H4 (cell line): ENCODE measurements around the gene PPP4R4. TPM values are rescaled to one million over a fixed set of nuclear protein-coding genes. Genes with fewer than 3 reads are reported as not detected.
"Not testable (repeated sequence)": the region's sequence is repeated elsewhere in the genome, so short reads cannot be mapped to it uniquely, and the experiment has no call there.

ENCODE experiments used
- DNase-seq: peaks from one replicate; pipeline ENCODE4 v3.0.0-alpha.2; 2015; ENCODE audit warnings: low spot score
- total RNA-seq: library from RNA; depleted of rRNA; stranded (reverse); fragments of >200 nt; shearing (Covaris generic); gene quantifications from 2 replicates; pipeline ENCODE4 v1.2.3, GENCODE V29; 2014

PPP4R4 gene
- total RNA-seq, 1 experiment from 2014 or later: 3.8 TPM

DNA sequence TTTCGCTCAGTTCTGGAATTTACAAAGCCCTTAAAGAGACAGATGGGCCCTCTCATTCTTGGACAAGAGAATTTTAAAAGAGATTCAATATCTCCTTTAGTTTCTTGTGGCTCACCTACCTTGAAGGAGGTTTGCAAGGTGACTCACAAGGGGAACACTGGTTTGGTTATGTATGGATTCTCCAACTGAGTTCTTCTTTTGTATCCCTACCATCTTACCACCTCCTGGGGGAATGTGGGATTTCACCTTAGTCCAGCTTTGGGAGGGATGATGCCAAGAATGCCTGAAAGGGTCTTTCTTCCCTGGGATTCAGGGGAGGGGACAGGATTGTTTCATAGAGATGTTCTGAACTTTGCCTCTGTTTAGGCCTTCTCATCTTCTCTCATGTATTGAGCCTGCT, 3.7 kb downstream of the PPP4R4 start:
- no peak for DNase-seq

- DNase-seq: no peak
These were observed 5.1 kb downstream of the PPP4R4 start for GRCh38 chr14:94179244-94179643.

- peak; percentile 52 for DNase-seq
These were observed 6.6 kb downstream of the PPP4R4 start for GRCh38 chr14:94180655-94181271.

DNA sequence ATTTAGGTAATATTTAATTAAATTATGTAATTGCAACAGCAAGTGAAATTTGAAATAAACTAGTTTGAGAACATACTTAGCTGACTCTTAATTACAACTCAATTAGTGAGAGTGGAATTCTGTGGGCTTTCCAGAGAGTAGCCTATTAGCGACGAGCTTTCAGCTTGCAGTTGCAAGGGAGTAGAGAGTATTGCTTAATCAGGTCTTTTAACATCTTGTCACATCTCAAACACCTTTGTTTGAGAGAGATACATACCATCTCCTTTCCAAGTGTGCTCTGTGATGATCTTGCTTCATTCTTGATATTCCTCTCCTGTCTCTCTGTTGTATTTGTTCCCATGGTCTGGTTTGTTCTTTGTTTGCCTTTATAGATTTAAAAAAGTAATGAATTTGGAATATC, 7.7 kb downstream of the PPP4R4 start:
- no peak for DNase-seq

- DNase-seq: no peak
These were observed 18.4 kb downstream of the PPP4R4 start for GRCh38 chr14:94192536-94192935.

DNA sequence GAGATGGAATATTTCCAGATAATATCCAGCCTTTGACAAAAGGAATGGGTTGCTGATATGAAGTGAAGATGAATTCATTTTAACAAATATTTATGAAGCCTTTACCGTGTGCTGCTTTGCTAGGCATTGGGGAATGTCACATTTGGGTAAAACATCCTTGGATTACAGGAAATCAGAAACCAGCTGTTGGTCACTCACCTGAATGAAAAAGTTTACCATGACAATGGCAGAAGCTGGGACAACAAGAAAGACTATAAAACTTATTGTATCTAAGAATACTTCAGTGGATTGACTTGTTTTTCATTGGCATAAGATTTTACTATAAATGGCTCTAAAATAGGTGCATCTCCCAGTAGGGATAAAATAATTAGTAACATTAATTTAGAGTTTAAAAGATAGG, 19.7 kb downstream of the PPP4R4 start:
- no peak for DNase-seq

DNA sequence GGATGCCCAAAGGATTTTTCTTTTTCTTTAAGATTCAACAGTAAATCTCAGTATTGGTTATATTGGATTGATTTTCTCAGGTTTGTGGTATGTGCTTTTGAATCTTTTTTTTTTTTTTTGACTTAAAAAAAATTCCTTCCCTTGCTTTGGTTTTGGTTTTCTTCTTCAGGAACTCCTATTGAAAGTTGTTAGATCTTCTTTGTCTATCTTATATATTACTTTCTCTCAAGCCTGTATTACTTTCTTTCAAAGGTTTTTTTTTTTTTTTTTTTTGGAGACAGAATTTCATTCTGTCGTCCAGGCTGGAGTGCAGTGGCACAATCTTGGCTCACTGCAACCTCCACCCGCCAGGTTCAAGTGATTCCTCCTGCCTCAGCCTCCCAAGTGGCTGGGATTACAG, 21.9 kb downstream of the PPP4R4 start:
- no peak for DNase-seq

GRCh38 chr14:94203473-94204210, 29.5 kb downstream of the PPP4R4 start:
- DNase-seq: no peak

- DNase-seq: peak; percentile 6
These were observed 38.9 kb downstream of the PPP4R4 start for GRCh38 chr14:94213021-94213420.

DNA sequence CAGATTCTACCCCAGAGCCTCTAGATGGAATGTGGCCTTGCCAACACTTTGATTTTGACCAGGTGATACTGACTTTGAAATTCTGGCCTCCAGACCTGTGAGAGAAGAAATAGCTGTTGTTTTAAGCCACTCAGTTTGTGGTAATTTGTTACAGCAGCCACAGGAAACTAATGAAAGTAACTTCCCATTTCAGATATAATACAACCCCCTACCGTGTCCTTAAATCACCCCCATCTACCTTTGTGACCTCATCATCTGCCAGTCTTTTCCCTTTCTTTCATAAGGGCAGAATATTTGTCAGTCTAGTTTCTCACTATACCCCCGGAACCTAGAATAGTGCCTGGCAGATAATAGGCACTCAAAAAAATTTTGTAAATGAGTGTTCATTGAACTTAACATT, 39.6 kb downstream of the PPP4R4 start:
- no peak for DNase-seq

- DNase-seq: no peak
These were observed 43.0 kb downstream of the PPP4R4 start for GRCh38 chr14:94217116-94217515.

- DNase-seq: not testable (repeated sequence)
These were observed 44.2 kb downstream of the PPP4R4 start for GRCh38 chr14:94218198-94218886.

DNA sequence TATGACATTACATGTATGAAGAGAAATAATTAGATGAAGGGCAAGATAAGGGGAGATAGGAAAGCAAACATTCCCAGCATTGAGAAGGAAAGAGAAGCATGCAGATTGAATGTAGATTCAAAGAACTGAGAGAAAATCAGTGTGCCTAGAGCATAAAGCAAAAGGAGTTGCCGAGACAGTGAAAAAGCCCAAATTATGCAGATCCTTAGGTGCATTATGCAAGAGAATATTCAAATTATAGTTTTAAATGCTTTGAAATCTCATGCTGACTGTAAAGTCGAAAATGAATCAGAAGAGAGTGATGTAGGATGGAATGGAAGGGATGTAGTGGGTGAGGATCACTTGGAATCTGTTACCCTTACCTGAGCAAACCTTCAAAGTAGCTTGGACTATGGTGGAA, 49.9 kb downstream of the PPP4R4 start:
- DNase-seq: no peak

DNA sequence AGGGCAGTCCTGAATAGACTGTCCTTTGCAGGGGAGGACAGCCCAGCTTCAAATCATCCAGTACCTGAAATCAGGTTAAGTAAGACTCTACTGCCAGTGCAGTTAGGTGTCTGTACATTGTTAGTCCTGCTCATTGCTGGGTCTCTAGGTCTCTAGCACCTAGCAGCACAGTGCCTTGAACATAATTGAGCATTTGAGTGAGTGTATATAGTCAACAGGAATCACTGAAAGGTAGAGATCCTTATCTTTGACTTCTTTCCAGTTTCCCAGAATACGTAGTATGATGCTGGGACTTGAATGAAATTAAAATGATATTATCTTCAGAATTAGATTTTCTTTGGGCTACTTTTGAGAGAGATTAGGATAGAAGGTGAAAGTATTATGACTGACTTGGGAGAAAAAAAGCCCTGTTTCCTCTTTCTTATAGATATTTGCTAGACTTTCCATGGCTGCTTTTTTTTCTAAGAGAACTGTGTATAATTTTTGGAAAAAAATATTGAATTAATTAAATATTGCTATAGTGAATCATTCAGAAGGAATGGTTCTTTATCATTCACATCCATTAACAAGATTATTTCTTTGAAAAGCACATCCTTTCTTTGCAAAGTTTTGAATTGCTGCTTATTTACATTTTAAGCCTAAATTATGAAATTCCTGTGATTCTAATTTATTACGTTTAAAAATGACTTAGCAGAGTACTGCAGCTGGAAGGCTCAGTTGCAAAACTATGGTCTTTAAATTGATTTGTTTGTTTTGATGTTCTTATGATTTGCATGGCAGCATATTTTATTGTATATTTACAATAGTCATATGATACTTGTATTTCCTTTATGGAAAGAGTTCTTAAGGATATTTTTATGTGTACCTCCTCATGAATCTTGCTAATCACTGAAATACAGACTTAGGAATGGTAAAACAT, 51.6 kb downstream of the PPP4R4 start:
- no peak for DNase-seq

GRCh38 chr14:94227029-94227428, 52.9 kb downstream of the PPP4R4 start:
- no peak for DNase-seq

- no peak for DNase-seq
These were observed 62.9 kb downstream of the PPP4R4 start for GRCh38 chr14:94237046-94237445.

- no peak for DNase-seq
These were observed 63.9 kb downstream of the PPP4R4 start for GRCh38 chr14:94237983-94238382.

GRCh38 chr14:94239406-94239805, 65.3 kb downstream of the PPP4R4 start:
- no peak for DNase-seq

DNA sequence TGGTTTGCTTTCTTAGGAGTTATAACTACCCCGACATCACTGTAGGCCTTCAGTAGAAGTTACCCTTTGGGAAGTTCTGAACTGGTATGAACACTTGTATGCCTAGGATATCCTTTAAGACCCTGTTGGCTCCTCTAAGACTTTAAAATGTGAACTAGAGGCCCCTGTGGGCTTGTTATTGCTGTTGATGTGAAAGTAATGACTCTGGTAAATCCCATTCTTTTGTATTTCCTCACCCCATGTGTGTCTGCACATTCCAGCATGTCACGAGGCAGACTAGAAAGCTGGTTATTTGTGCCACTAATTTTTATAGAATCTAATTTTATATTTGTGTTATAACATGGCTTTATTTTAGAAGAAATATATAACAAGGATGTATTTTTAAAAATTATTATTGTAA, 70.1 kb downstream of the PPP4R4 start:
- DNase-seq: no peak

DNA sequence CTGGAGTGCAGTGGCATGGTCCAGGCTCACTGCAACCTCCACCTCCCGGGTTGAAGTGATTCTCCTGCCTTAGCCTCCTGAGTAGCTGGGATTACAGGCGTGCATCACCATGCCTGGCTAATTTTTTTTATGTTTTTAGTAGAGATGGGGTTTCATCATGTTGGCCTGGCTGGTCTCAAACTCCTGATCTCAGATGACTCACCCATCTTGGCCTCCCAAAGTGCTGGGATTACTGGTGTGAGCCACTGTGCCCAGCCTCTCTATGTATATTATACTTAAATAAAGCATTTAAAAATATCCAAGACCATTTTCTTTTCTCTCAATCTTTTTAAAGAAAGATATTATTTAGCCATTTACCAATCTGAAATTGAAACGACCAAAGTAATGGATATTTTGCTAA, 90.1 kb downstream of the PPP4R4 start:
- not testable (repeated sequence) for DNase-seq

GRCh38 chr14:94267352-94267751, 93.2 kb downstream of the PPP4R4 start:
- DNase-seq: no peak

GRCh38 chr14:94268582-94268981, 94.5 kb downstream of the PPP4R4 start:
- DNase-seq: not testable (repeated sequence)
